Kidney epithelial cell (primary cell): ENCODE data around the gene ALG6. TPM values are rescaled to one million over a fixed set of nuclear protein-coding genes. Genes with fewer than 3 reads are reported as not detected.

ENCODE experiments used
- DNase-seq: peaks from one replicate; pipeline ENCODE4 v3.0.0-alpha.2; 2010; ENCODE audit warnings: low read depth
- H3K27me3 ChIP-seq: 2 replicates; pipeline ENCODE4 v1.6.0; 2011; ENCODE audit warnings: low read length; ENCODE audit not compliant: control insufficient read depth, insufficient read depth
- H3K36me3 ChIP-seq: 2 replicates; pipeline ENCODE4 v1.5.1; 2011; ENCODE audit warnings: low read length; ENCODE audit not compliant: control insufficient read depth, insufficient read depth
- H3K4me3 ChIP-seq: 2 replicates; pipeline ENCODE4 v1.5.1; 2011; ENCODE audit warnings: low read depth, mild to moderate bottlenecking, control low read depth, low read length
- total RNA-seq: library from RNA; depleted of rRNA; stranded (reverse); fragments of >200 nt; gene quantifications from 2 replicates; pipeline ENCODE4 v1.2.3, GENCODE V29; 2015
- TF ChIP-seq, protein P1 (sequence below): IDR thresholded peaks from 2 replicates; pipeline ENCODE4 v1.5.1; 2011; ENCODE audit warnings: mild to moderate bottlenecking, moderate library complexity, low read length, control low read depth, inconsistent platforms; ENCODE audit not compliant: insufficient read depth, poor library complexity, severe bottlenecking

Gene ALG6
- total RNA-seq, 1 donor from 2014 or later = 10.6 TPM

DNA sequence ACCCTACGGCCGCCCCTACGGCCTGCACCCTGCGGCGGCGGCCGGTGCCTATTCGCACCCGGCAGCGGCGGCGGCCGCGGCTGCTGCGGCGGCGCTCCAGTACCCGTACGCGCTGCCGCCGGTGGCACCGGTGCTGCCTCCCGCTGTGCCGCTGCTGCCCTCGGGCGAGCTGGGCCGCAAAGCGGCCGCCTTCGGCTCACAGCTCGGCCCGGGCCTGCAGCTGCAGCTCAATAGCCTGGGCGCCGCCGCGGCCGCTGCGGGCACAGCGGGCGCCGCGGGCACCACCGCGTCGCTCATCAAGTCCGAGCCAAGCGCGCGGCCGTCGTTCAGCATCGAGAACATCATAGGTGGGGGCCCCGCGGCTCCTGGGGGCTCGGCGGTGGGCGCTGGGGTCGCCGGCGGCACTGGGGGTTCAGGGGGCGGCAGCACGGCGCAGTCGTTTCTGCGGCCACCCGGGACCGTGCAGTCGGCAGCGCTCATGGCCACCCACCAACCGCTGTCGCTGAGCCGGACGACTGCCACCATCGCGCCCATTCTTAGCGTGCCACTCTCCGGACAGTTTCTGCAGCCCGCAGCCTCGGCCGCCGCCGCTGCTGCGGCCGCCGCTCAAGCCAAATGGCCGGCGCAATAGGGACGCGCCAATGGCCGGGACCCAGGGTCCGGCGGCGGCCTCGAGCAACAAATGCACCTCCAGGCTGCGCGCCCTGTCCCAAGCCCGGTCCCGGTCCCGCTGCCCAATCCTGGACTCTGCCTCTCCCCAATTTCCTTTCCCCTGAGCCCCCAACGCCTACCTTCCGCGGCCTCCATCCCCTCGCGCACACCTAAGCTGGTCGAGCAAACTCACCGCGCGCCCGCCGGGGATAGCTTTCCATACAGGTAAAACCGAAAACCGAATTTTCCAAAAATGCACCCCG, 43.3 kb upstream of the ALG6 start:
- Histone ChIP-seq H3K27me3 (peaks cover 90% of the 10 kb centered on the region), H3K4me3 (no peak overlapping the region)
- DNase-seq = no peak

DNA sequence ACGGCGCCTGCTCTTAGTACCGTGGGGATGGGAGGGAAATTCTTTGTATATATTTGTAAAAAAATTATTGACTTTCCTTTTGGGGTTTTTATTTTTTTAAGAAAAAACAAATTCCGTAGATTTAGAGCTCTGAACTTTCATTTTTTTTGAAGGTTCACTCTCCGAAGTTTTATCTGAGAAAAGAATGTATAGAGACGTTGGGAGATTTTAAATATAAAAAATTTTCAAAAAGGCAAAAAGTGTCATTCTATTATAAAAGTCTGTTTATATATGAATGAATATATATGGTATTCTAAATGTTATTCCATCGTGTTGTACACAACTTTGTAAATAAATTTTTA, 42.7 kb upstream of the ALG6 start:
- no peak for DNase-seq
- TF ChIP-seq, protein P1, sequence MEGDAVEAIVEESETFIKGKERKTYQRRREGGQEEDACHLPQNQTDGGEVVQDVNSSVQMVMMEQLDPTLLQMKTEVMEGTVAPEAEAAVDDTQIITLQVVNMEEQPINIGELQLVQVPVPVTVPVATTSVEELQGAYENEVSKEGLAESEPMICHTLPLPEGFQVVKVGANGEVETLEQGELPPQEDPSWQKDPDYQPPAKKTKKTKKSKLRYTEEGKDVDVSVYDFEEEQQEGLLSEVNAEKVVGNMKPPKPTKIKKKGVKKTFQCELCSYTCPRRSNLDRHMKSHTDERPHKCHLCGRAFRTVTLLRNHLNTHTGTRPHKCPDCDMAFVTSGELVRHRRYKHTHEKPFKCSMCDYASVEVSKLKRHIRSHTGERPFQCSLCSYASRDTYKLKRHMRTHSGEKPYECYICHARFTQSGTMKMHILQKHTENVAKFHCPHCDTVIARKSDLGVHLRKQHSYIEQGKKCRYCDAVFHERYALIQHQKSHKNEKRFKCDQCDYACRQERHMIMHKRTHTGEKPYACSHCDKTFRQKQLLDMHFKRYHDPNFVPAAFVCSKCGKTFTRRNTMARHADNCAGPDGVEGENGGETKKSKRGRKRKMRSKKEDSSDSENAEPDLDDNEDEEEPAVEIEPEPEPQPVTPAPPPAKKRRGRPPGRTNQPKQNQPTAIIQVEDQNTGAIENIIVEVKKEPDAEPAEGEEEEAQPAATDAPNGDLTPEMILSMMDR = no peak
- no peaks in the 10 kb centered on the region for H3K36me3 ChIP-seq
- H3K4me3 ChIP-seq = no peak overlapping the region
- H3K27me3 ChIP-seq = peaks cover 90% of the 10 kb centered on the region

More for the DNA sequence above, 43.3 kb upstream of the ALG6 start:
- TF ChIP-seq, protein P1 = no peak
- H3K36me3 ChIP-seq = no peaks in the 10 kb centered on the region

DNA sequence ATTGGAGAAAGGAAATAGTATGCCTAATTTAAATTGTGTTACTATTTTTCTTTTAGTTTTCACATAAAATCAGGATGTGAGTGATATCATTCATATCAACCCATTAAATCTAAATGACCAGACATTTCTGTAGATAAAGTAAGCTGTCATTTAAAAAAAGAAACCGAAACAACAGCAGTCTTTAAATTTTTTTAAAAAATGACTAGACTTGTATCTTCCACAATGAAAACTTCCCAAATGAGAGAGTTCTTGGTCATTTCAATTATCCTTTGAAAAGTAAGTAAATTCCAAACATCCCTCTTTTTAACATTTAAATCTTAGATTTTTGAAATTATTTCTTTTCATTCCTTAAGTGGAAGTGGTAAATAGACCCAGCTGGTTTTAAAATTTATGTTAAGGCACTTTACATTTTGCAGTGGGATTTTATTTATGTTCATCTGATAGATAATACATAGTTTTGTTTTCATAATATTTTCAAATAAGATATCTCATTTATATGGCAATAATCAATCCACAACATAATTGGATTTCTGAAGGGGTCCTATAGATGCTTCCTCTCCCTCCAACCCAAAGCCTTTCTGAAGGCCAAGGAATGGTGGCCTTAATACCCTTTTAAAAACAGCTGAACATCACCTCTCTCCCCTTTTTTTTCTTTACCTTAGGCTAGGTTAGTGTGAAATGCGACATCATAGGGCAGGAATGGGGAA, 42.0 kb upstream of the ALG6 start:
- Histone ChIP-seq H3K27me3 (peaks cover 90% of the 10 kb centered on the region), H3K36me3 (no peaks in the 10 kb centered on the region), H3K4me3 (no peak overlapping the region)
- no peak for DNase-seq
- TF ChIP-seq, protein P1 = no peak

DNA sequence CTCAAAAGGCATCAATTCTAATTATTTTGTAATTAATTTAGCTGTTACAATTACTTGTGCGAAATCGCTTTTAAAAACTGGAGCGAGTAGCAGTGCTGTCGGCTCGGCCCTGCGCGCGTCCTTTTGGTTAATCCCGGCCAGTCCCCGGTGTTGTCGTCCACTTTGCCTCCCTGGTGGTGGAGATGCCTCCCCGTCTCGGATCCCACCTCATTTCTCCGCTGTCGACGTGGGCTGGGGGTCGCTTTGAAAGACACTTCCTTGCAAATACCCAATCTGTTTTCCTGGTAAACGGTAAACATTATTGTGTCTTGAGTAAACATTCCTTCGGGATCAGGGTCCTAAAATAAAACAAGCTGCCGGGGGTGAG, 41.3 kb upstream of the ALG6 start:
- no peak for DNase-seq
- H3K36me3 ChIP-seq = no peaks in the 10 kb centered on the region
- TF ChIP-seq, protein P1 = no peak
- no peak overlapping the region for H3K4me3 ChIP-seq
- H3K27me3 ChIP-seq = peaks cover 90% of the 10 kb centered on the region

DNA sequence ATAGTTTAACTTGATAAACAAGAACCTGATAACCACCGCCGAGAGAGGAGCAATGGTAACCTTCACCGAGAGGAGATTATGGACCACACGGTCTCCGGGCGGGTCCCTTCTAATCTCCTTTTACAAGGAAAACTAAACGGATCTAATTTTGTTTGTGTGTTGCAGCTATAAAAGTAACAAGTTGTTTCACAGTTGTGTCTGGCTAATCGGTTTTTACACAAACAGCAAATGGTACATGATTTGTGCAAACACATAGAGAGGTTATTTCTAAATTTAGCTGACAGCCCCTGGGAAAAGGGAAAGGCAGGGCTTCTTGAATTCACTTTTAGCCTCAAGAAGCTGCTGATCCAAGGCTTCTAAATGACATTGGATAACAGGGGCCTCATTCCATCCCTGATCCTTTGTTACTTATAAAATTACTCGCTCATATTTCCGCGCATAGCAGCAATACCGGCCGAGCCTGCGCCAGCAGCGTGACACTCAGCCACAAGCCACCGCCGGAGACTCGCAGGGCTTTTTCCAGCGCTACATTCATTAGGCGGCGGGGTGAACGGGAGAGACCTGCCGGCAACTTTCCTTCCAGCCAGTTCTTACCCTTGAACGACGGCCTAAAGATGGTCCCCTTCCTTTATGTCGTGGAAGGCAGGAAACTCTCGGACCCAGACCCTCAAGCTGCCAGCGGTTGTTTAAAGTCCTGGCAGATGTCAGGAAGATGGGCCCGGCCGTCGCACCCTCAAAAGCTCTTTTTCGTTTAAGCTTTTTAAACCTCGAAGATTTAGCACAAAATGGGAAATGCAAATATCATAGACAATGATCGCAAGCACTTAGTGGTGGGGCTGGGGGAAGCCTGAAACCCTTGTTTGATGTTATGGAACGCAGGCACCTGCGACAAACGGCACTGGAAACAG, 40.7 kb upstream of the ALG6 start:
- no peak for DNase-seq
- Histone ChIP-seq H3K4me3 (no peak overlapping the region), H3K27me3 (peaks cover 87% of the 10 kb centered on the region), H3K36me3 (no peaks in the 10 kb centered on the region)
- TF ChIP-seq, protein P1 = no peak
